AG04450 (cell line): ENCODE data around the gene BTG2. TPM values are rescaled to one million over a fixed set of nuclear protein-coding genes. Genes with fewer than 3 reads are reported as not detected.
A peak's percentile ranks its signal among the peaks of the same experiment; 100 is the strongest.

ENCODE experiments used
- CTCF ChIA-PET: fragments of 300-600, 350-600 bp; formaldehyde crosslinking; extraction: SDS; loops from one replicate; lab custom pipeline; 2022; ENCODE audit warnings: antibody characterized with exemption, inconsistent platforms; lab: Charles Lee
- POLR2A ChIA-PET: fragments of 350-600 bp; formaldehyde crosslinking; extraction: SDS; loops from one replicate; lab custom pipeline; 2021; ENCODE audit warnings: antibody characterized with exemption, inconsistent platforms; lab: Yijun Ruan, JAX
- DNase-seq: peaks from one replicate; pipeline ENCODE4 v3.0.0-alpha.2; 2011; ENCODE audit warnings: low read depth, low spot score
- H3K27ac ChIP-seq: one replicate; pipeline ENCODE4 v1.5.1; 2012; ENCODE audit warnings: low read depth, low read length, control low read depth
- H3K27me3 ChIP-seq: one replicate; pipeline ENCODE4 v1.6.0; 2012; ENCODE audit warnings: low read length; ENCODE audit not compliant: control insufficient read depth, insufficient read depth
- H3K4me3 ChIP-seq: 2 replicates; pipeline ENCODE4 v1.5.1; 2011; ENCODE audit warnings: mild to moderate bottlenecking, low read depth, low read length, control low read depth
- H3K9me3 ChIP-seq: 2 replicates; pipeline ENCODE4 v1.5.1; 2012; ENCODE audit warnings: low read length; ENCODE audit not compliant: control insufficient read depth, insufficient read depth
- CTCF ChIP-seq: IDR thresholded peaks from 2 replicates; pipeline ENCODE4 v1.5.1; 2011; ENCODE audit warnings: low read depth, low read length, control low read depth, inconsistent platforms
- polyA plus RNA-seq: library from polyadenylated mRNA; depleted of rRNA; stranded (reverse); fragments of >200 nt; gene quantifications from 2 replicates; pipeline ENCODE4 v1.2.3, GENCODE V29; 2011

Gene BTG2
- polyA plus RNA-seq, 1 experiment: 36.5 TPM

GRCh38 chr1:203318229-203318517, 12.9 kb downstream of the BTG2 start:
- POLR2A ChIA-PET: no interaction called here
- Histone ChIP-seq H3K27me3 (peaks cover 37% of the 10 kb centered on the region), H3K27ac (no peak overlapping the region), H3K4me3 (no peak overlapping the region), H3K9me3 (no peaks in the 10 kb centered on the region)
- CTCF ChIA-PET: interaction anchor here (0.6 to 2.1 kb wide), 3 partner anchors 26 to 1133 kb away, joined by 3 to 8 read pairs (median 4); no protein-coding TSS in a partner anchor
- no peak for DNase-seq
- TF ChIP-seq CTCF: no peak

- no peak for DNase-seq
- no peaks in the 10 kb centered on the region; the same call in 1 of the 2 replicates for H3K9me3 ChIP-seq
- CTCF ChIA-PET: interaction anchor here (0.7 to 1.6 kb wide), 6 partner anchors 16 to 280 kb away, joined by 3 to 12 read pairs (median 5); no protein-coding TSS in a partner anchor
- no peak overlapping the region for H3K4me3 ChIP-seq
- peaks cover 62% of the 10 kb centered on the region for H3K27me3 ChIP-seq
- POLR2A ChIA-PET: interaction anchor here (0.6 to 1.5 kb wide), 2 partner anchors 14 to 28 kb away, joined by 3 to 8 read pairs; no protein-coding TSS in a partner anchor
- no peak for TF ChIP-seq CTCF
- peak overlapping the region; percentile 39 for H3K27ac ChIP-seq
Observed at GRCh38 chr1:203320591-203321272, 15.4 kb downstream of the BTG2 start.

- CTCF ChIA-PET: interaction anchor here (1.1 to 1.6 kb wide), 5 partner anchors 15 to 54 kb away, joined by 4 to 12 read pairs (median 6); no protein-coding TSS in a partner anchor
- no peak overlapping the region for H3K4me3 ChIP-seq
- no peak overlapping the region for H3K27ac ChIP-seq
- DNase-seq: no peak
- POLR2A ChIA-PET: interaction anchor here (0.6 to 1.5 kb wide), 2 partner anchors 15 to 29 kb away, joined by 3 to 8 read pairs; no protein-coding TSS in a partner anchor
- no peaks in the 10 kb centered on the region; the same call in 1 of the 2 replicates for H3K9me3 ChIP-seq
- H3K27me3 ChIP-seq: peaks cover 69% of the 10 kb centered on the region
- no peak for TF ChIP-seq CTCF
Observed at GRCh38 chr1:203321273-203322052, 16.1 kb downstream of the BTG2 start.

GRCh38 chr1:203322500-203323179, 17.3 kb downstream of the BTG2 start:
- Histone ChIP-seq H3K4me3 (no peak overlapping the region), H3K27me3 (peaks cover 63% of the 10 kb centered on the region), H3K9me3 (no peaks in the 10 kb centered on the region; the same call in 1 of the 2 replicates), H3K27ac (no peak overlapping the region)
- TF ChIP-seq CTCF: no peak
- CTCF ChIA-PET: interaction anchor here (1.0 to 6.3 kb wide), 2 partner anchors 19 to 53 kb away, joined by 3 to 84 read pairs; no protein-coding TSS in a partner anchor
- POLR2A ChIA-PET: no interaction called here
- DNase-seq: no peak
